ENCODE data around the gene GTPBP10. TPM values are rescaled to one million over a fixed set of nuclear protein-coding genes. Genes with fewer than 3 reads are reported as not detected.
A peak's percentile ranks its signal among the peaks of the same experiment; 100 is the strongest.

Gene GTPBP10
- polyA plus RNA-seq (2011; rRNA removed) (4.2 and 13.2 TPM in 2 replicates), polyA minus RNA-seq (2011; rRNA and poly(A)+ RNA removed) (1.6 and 4.5 TPM in 2 replicates)

GRCh38 chr7:90346336-90347125 lies at the start of gene GTPBP10:
TSS of gene GTPBP10 (plus strand) at chr7:90346716. CDS start at chr7:90346742, 26 bp downstream.
- POLR2A ChIA-PET, result no interaction called here
- peak; percentile 78 for DNase-seq (ENCODE audit: low read depth)
- TF ChIP-seq CTCF (IDR thresholded peaks at IDR 0.05; ENCODE audit: insufficient read depth, low read depth, low read length), result peak; percentile 87
- H3K36me3 ChIP-seq (ENCODE audit: control insufficient read depth, insufficient read depth, low read length), result no peaks in the 10 kb centered on the region
- peak within 1 kb of the TSS; percentile 89 for H3K4me3 ChIP-seq (ENCODE audit: low read depth, low read length)
- CTCF ChIA-PET, result interaction anchor here (1.0 to 1.7 kb wide), 3 partner anchors 21 to 193 kb away, joined by 3 to 5 read pairs (median 3); partner anchors contain the start of genes CLDN12 and STEAP1
- no peaks in the 10 kb centered on the region for H3K27me3 ChIP-seq (ENCODE audit: control insufficient read depth, insufficient read depth, low read length)

GRCh38 chr7:90298145-90299038 lies 48.1 kb upstream of the GTPBP10 start:
- no peaks in the 10 kb centered on the region for H3K36me3 ChIP-seq (ENCODE audit: control insufficient read depth, insufficient read depth, low read length)

DNA sequence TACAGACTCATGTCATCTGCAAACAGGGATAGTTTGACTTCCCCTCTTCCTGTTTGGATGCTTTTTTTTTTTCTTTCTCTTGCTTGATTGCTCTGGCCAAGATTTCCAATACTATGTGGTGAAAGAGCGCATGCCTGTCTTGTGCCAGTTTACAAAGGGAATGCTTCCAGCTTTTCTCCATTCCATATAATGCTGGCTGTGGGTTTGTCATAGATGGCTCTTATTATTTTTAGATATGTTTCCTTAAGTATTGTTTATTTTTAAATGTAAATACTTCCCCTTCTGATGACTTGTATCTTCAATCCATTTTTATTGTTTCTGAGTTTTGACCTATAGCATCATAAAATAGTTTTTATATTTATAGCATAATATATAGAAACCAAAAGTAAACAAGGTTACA lies 43.3 kb upstream of the GTPBP10 start:
- no peak for DNase-seq (ENCODE audit: low read depth)
- H3K27me3 ChIP-seq (ENCODE audit: control insufficient read depth, insufficient read depth, low read length), result no peaks in the 10 kb centered on the region
- POLR2A ChIA-PET, result no interaction called here
- peaks cover 2% of the 10 kb centered on the region; the same call in 1 of the 2 replicates for H3K36me3 ChIP-seq (ENCODE audit: control insufficient read depth, insufficient read depth, low read length)
- no peak overlapping the region for H3K4me3 ChIP-seq (ENCODE audit: low read depth, low read length)
- CTCF ChIA-PET, result no interaction called here
- TF ChIP-seq CTCF (IDR thresholded peaks at IDR 0.05; ENCODE audit: insufficient read depth, low read depth, low read length), result no peak

More at GRCh38 chr7:90298145-90299038, 48.1 kb upstream of the GTPBP10 start:
- CTCF ChIA-PET, result interaction anchor here (0.6 to 2.1 kb wide), 13 partner anchors 8 to 146 kb away, joined by 3 to 8 read pairs (median 5); partner anchors contain the start of gene STEAP1
- peak; percentile 11 for DNase-seq (ENCODE audit: low read depth)
- POLR2A ChIA-PET, result no interaction called here
- Histone ChIP-seq H3K27me3 (ENCODE audit: control insufficient read depth, insufficient read depth, low read length) (no peaks in the 10 kb centered on the region), H3K4me3 (ENCODE audit: low read depth, low read length) (no peak overlapping the region)
- peak; percentile 83 for TF ChIP-seq CTCF (IDR thresholded peaks at IDR 0.05; ENCODE audit: insufficient read depth, low read depth, low read length)

GRCh38 chr7:90309872-90310271 lies 36.6 kb upstream of the GTPBP10 start:
- no peak for TF ChIP-seq CTCF (IDR thresholded peaks at IDR 0.05; ENCODE audit: insufficient read depth, low read depth, low read length)
- ChIA-PET POLR2A (no interaction called here), CTCF (interaction anchor here (3.4 kb wide), 1 partner anchor 118 kb away, joined by 23 read pairs; no protein-coding TSS in a partner anchor)
- peaks cover 2% of the 10 kb centered on the region; the same call in 1 of the 2 replicates for H3K36me3 ChIP-seq (ENCODE audit: control insufficient read depth, insufficient read depth, low read length)
- no peaks in the 10 kb centered on the region for H3K27me3 ChIP-seq (ENCODE audit: control insufficient read depth, insufficient read depth, low read length)
- H3K4me3 ChIP-seq (ENCODE audit: low read depth, low read length), result no peak overlapping the region
- DNase-seq (ENCODE audit: low read depth), result no peak

Measured in BJ (cell line).